A673 (cell line): ENCODE results near the gene DCN.

Experiments
- EZH2 ChIP-seq: fragments of 200-600 bp; sonication (generic); IDR thresholded peaks from 2 replicates; pipeline ENCODE4 v1.6.1; 2017; ENCODE audit warnings: borderline replicate concordance, low read depth, mild to moderate bottlenecking, mixed read lengths, antibody characterized with exemption, low read length; ENCODE audit not compliant: poor library complexity, severe bottlenecking
- TF ChIP-seq, protein P1 (sequence below): fragments of 300-800, 200-600 bp; sonication (generic); conservative IDR thresholded peaks from 2 replicates; pipeline ENCODE4 v1.5.1; 2017; ENCODE audit warnings: low read depth, mild to moderate bottlenecking, antibody characterized with exemption, low read length, moderate library complexity, mixed read lengths

GRCh38 chr12:91205811-91206210 lies 23.2 kb upstream of the DCN start:
- TF ChIP-seq, protein P1, sequence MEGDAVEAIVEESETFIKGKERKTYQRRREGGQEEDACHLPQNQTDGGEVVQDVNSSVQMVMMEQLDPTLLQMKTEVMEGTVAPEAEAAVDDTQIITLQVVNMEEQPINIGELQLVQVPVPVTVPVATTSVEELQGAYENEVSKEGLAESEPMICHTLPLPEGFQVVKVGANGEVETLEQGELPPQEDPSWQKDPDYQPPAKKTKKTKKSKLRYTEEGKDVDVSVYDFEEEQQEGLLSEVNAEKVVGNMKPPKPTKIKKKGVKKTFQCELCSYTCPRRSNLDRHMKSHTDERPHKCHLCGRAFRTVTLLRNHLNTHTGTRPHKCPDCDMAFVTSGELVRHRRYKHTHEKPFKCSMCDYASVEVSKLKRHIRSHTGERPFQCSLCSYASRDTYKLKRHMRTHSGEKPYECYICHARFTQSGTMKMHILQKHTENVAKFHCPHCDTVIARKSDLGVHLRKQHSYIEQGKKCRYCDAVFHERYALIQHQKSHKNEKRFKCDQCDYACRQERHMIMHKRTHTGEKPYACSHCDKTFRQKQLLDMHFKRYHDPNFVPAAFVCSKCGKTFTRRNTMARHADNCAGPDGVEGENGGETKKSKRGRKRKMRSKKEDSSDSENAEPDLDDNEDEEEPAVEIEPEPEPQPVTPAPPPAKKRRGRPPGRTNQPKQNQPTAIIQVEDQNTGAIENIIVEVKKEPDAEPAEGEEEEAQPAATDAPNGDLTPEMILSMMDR = no peak
- TF ChIP-seq EZH2 = no peak
